HG02623 (cell line): ENCODE measurements around the gene SHISAL2A.

Source experiments
- ATAC-seq: cut with Tn5 transposase; IDR thresholded peaks from one replicate; pipeline ENCODE4 v1.9.1; 2021; ENCODE audit warnings: moderate library complexity; ENCODE audit not compliant: unreplicated experiment

SHISAL2A gene

DNA sequence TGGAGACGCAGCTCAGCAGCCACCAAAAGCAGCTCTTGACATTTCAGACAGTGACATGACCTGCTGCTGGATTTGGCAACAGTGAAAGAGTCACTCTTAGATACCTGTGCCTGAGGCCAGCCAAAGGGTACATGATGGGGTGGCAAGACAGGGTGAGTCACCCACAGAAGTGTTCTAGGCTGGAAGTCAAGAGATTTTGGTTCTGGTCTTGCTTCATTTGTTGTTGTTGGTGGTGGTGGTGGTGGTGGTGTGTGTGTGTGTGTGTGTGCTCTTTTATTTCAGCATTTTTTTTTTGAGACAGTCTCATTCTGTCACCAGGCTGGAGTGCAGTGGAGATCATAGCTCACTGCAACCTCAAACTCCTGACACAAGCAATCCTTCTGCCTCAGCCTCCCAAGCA, 25.8 kb downstream of the SHISAL2A start:
- ATAC-seq, result no peak

DNA sequence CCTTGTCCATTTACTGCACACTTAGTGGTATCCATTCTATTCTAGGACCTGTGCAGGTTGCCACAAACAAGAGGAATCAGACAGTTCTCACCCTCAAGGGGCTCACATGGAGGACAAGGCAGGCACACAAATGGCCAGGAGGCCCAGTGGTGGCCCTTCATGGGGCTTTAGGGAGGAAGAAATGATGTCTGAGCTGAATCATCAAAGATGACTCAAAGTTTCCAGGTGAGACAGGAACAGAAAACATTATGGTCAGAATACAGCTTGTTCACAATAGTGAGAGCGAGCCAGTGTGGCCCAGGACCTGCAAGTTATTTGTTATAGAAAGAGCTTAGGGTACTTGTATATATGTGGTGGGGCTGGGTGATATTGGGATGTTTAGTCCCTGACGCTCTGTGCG, 26.4 kb downstream of the SHISAL2A start:
- no peak for ATAC-seq

DNA sequence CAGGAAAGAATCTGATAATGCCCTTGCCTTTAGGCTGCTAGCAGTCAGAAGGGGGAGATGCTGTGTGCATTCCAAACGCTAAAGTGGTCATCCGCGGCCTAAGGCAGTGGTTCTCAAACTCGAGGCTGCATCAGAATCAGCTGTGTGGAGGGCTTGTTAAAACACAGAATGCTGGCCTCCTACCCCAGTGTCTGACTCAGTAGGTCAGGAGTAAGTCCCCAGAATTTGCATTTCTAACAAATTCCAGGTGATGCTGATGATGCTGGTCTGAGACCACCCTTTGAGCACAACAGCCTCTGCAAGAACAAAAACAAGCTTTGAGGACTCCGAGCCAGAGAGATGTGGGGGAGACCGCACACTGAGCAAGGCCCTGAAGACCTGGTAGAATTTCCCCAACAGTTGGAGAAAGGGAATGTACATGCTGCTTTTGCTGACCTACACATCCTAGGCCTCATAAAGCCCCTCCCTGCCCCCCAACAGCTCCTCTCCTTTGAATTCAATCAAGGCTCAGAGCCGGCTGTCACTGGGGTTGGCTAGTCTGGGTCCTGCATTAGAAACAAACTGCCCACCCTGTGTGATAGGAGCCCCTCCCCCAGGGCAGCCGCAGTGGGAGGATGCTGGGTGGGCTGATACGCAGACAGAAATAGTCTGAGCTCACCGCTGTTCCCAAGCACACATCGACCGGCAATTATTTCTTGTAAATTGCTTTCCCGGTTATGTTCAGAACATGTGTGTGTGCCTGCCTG, 27.1 kb downstream of the SHISAL2A start:
- no peak for ATAC-seq

DNA sequence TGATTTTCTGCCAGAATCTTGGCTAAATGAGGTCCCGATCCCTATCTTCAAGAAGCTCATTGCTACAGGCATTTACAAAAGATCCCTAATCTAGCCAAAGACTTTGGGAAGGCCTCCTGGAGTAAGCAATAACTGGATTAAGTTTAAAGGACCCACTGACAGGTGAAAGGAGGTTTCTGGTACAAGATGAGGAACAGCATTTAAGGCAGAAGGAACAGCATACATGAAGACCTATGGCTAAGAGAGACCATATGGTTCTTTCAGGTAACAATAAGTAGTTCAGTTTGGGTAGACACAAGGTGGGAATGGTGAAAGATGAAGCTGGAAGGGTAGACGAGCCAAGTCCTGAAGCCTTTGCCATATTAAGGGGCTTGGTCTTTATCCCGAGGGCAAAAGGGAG, 27.8 kb downstream of the SHISAL2A start:
- ATAC-seq, result no peak

DNA sequence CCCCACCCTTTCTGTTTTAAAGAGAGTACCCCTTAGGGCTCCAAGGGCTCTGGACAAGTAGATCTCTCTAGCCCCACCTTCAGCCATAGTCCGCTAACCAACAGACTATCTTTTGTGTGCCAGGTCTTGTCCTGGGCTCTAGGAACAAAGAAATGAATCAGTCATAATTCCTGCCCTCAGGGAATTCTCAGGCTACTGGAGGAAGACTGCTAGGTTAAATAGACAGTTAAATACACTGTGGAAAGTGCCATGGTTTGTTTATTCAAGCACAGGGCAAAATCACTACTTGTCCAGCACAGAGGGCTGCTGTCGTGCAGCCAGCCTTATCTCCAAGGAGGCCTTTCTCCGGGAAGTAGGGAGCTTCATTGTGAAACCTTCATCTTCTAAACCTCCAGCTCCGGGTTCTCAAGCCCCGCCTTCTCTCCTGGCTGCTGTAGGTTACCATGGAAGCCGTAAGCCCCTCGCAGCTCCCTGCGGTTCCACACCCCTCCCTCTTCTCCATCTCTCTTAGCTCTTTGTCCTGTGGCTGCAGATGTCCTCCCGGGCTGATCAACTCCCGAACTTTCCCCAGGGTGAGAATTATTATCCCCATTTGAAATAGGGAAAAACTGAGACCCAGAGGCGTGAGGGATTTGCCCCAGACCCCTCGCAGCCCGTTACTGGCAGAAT, 29.8 kb downstream of the SHISAL2A start:
- ATAC-seq, result no peak

DNA sequence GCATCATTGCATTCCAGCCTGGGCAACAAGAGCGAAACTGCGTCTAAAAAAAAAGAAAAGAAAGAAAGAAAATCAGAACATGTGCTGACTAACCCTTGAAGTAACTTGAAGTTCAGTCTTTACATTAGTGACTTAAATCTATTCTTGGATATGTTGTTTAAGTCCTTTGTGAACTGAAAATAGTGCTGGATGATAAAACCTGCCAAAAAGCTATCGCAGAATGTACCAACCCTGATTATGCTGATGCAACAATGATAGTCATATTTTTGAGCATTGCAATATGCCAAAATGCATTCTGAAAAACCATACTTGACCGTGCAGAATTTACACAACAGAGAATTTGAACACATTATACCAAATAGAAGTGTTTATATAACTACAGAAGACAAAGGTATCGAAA, 30.7 kb downstream of the SHISAL2A start:
- ATAC-seq, result no peak

DNA sequence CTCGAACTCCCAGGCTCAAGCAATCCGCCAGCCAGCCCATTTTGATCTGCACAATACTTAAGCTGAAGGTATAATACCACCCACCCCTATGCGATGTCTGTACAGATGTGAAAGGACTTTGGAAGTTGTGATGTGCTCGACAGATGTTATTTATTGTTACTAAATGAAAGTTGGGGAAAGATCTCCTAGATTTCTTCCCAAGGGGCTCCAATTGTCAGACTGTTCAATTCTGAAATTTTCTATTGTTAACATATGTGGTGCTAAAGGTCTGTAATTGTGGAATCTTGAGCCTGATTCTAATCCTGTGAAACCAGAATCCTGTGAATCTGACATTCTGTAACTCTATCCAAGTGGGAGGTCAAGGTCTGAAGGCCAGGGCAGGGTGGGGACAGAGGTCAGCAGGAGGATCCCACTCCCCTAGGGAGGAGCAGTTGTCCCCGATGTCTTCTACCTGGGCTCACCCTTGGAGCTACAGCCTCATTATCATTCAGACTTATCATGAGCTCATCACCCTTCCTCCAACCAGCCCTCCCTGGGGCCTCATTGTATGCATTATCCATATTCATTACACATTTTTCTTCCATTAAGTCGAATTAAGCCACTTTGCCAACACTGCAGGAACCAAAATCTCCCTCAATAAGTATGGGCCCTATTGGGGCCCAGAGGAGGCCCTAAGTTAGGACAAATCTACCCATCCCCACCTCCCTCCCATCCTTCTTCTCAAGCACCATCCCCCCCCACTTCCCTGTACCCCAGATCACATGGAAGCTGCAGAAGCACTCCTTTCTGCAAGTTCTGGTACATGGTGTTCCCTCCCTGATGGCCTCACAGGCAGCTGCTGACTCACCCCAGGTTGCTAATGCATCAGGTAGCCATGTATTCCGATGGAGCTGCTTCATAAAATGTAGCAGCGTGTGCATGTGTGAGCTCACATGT, 32.3 kb downstream of the SHISAL2A start:
- ATAC-seq, result no peak

DNA sequence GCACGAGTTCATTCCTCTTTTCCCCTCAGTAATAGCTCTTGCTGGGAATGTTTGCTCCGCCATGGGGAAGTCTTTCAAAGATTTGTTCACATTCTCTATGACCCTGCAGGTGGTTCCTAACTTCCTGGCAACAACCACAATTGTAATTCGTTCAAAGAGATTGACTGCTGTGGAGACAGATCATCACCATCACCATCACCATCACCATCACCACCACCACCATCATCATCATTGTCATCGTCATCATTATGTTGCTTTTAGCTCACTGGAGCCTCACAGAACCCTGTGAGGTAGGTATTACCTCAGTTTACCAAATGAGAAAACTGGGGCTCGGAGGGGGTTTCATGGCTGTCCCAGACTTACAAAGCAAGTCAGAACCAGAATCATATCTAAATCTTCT, 34.3 kb downstream of the SHISAL2A start:
- no peak for ATAC-seq

DNA sequence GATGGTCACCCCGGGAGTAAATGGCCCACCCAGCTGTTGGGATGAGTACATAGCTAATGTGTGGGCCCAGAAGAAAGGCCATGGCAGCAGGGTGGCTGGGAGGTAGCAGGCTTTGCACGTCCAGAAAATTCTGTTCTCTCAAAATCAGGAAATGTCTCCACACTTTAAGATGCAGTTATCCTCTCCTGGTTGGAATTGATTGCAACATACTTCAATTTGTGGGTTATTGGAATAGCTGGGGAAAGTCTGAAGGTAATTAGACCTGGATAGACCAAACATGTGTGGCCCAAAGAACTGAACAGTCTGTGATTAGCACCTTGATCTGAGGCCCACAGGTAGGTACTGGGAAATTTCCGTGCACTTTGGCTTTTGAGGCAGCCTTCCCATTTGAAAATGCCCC, 35.0 kb downstream of the SHISAL2A start:
- ATAC-seq, result no peak

DNA sequence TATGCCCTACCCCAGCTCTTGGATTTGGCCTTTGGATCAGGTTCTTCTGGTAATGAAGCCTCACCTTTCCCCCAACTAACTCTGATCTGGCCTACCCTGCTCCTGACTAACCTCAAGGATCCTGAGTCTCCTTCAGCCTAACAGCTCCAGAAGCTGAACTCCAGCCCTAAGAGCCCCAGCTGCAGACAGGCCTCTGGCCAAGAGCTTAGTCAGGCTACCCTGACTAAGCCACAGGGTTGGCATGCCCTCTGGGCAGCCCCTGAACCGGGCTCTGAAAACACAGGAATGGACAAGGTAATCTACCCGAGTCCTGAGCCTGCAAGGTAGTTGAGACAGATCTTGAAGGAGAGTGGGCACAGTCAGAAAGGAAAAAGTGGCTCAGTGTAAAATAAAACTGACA, 35.7 kb downstream of the SHISAL2A start:
- ATAC-seq, result no peak

DNA sequence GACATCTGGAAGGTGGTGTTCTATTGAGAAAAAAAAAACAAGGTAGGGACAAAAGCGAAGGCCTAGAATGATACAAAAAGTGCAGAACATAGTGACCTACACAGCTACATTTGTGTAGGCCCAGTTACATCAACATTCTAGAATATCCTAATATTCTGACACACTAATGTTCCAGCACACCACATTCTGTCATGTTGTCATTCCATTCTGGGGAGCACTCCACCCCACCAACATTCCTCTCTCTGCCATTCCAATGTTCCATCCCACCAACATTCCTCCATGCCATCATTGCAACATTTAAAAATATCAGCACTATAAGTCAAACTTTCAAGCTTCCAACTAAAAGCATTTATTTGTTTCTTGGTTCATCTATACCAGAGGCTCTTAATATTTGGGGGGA, 36.7 kb downstream of the SHISAL2A start:
- ATAC-seq, result no peak

DNA sequence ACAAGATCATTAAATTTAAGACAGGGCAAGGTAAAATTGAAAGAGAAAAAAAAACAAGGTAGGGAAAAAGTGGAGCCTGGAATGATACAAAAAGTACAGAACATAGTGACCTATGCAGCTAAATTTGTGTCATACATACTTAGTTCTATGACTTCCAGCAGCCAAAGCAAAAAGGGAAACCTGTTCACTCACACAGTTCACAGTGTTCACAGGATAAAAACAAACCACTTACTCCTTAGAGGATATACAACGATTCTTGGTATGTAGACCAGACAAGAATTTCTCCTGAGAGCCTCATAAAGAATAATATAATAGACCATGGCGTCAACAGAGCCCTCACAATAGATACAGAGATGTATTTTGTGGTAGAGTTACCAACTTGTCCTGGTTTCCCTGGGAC, 37.6 kb downstream of the SHISAL2A start:
- ATAC-seq, result no peak

DNA sequence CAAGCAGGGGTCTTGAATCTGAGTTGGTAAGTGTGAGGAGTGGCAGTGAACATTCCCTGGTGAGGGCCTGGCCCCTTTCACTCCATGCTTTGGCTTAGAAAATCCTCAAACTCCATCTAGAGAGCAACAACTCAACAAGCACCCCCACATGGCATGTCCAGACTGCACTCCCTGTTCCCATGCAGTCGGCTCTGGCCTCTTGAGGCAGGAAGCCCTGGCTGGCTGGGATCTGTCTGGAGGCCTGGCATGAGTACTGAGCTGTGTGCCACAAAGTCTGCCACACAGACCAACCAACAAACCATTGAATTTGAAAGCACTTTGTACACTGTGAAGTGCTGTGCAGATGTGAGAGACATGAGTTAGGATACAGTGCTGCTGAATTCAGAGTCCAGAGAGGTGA, 40.0 kb downstream of the SHISAL2A start:
- no peak for ATAC-seq

DNA sequence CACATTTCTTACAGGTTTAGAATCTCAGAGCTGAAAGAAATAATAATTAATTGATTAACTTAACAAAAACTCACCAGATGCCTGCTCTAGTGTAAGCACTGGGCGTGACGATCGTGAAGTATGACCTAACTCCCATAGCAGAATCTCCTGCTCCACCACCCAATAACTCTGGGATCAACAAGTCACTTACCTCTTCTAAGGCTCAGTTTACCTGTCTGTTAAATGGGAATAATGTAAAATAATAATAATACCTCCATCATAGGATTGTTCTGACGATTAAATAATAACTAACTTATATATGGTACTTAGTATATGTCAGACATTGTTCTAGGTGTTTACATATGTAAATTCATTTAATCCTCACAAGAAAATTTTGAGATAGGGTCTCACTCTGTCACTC, 40.5 kb downstream of the SHISAL2A start:
- ATAC-seq, result no peak

DNA sequence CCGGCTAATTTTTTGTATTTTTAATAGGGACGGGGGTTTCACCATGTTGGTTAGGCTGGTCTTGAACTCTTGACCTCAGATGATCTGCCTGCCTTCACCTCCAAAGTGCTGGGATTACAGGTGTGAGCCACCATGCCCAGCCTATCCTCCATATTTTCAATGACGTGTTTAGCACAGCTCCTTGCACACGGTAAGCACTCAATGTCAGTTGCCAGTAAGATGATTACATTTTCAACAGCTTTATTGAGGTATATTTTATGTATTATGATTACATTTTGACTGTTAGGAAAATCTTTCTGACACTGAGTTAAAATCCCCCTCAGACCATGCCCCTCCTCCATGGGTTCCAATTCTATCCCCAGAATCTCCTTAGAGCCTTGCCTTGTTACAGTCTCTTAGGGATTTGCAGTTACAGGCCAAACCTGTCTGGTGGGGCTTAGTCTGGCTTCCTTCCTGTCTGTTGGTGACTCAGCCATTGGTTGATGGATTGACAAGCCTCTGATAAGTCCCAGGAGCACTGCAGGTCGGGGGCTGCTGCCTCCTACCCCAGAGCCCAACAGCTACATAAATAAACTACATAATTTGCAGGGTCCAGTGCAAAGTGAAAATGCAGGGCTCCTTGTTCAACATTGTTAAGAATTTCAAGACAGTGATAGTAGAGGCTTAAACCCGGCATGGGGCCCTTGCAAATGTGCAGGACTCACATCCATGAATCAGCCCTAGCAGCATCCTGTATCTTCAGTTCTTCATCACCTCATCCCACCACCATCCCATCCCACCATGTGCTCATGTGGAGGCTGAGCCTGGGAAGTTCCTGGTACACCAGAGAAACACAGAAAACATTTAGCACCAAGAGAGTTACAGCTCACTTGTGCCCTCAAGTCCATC, 41.8 kb downstream of the SHISAL2A start:
- no peak for ATAC-seq

DNA sequence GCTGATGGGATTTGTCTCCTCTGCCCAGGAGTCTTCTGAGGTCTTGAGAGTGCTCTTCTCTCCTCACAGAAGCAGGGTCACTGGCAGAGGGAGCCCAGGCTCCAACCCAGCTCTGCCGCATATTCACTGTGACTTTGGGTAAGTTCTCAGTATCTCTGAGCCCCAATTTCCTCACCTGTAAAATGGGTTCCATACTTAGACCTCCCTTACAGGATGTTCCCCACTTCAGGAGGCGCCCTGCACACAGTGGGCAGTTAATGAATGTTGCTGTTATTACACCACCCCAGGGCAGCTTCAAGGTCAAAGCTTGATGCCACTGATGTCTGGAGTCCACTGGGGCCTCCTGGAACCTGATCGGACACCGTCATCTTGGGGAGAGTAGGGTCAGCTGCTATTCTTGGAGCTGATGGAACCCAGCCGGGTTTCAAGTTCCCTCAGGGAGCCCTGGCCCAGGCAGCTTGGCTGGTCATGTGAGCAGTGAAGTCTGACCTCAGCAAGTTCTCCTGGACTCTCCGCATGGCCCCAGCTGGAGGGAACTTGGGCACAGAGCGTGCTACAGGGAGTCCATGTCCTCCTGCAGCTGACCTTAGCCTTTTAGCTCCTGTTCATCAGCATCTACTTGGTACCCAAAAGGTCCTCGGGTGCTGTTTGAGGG, 43.4 kb downstream of the SHISAL2A start:
- no peak for ATAC-seq

DNA sequence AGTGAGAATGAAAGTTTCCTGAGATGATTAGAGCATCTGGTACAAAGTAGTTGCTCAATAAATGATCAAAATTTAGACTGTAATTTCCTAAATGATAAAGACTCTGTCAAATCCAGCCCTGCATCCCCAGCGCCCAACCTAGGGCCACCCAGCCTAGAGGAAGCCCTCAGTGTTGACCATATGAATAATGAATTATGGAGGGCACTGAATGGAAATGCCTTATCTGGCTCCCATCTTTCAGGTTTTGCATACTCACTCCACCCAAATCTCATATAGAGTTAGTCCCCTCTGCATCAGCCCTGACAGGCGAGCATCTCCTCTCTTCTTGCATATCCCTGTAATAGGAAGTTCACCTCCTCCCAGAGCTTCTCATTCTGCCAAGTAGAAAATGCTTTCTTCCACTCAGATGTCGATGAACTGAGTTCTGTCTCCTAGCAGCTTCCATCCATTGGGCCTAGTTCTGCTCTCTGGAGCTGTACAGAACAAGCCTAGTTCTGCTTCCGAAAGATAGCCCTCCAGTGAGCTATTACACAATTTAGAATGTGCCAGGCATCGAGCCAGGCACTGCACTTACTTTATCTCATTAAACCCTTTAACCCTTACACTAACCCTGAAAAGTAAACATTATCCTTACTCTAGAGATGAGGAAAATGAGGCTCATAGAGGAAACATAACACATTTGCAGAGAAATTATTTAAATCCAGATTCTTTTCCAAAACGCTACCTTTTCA, 44.3 kb downstream of the SHISAL2A start:
- ATAC-seq, result no peak

DNA sequence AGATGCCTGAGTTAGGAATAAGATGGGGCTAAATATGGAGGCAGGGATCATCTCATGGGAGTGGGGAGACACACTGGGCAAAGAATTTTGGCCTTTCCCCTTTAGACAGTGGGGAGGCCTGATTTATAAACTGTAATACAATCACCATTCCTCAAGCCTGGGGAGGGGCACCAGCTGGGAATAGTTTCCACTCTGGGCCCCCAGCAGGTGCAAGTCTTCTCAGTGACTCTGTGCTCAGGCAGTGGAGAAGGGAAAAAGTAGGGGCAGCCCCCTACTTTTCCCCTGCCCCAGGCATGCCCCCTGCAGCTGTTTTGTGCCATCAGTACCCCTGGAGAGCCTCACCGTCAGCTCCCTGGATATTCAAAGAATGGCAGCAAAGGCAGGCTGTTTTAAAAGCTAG, 46.1 kb downstream of the SHISAL2A start:
- no peak for ATAC-seq

DNA sequence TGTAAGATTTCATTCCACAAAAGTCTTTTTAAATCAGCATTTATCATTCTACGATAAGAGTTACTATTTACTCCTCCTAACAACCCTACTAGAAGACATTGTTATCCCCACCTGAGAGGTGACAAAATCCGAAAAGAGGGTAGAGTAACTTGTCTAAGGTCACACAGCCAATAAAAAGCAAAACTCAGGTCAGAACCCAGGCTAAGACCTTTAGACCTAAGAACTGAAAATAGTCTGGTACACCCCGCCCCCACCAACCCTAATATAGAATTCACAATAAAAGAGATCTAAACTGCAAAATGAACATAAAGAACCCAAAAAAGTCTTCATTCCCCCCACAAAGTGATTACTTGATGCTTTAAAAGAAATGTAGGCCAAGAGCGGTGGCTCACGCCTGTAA, 46.5 kb downstream of the SHISAL2A start:
- no peak for ATAC-seq

DNA sequence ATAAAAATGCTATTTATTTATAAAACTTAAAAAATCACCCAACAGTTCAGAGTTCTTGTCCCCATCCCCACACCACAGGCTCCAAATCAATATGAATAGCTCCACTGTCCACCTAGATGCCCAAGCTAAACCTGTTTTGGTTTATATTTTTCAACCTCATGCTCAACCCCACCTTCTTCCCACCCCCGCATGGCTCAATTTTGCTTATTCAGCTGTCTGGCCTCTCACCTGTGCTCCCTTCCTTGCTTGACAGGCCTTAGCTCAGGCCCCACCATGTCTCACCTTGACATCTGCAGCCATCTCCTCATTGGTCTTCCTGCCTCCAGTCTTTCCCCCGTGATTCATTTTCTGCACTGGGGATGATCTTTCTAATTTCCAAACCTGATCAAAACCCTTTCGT, 47.4 kb downstream of the SHISAL2A start:
- ATAC-seq, result no peak
